Measurements from ENCODE around the gene ITSN1.

Gene ITSN1

GRCh38 chr21:33904041-33904440, 261.7 kb downstream of the ITSN1 start:
- Histone ChIP-seq H3K27ac (no peak overlapping the region), H3K36me3 (replicated peaks) (peaks cover 58% of the 10 kb centered on the region), H3K27me3 (replicated peaks) (no peaks in the 10 kb centered on the region), H3K4me3 (ENCODE audit: low read depth, low read length) (no peak overlapping the region)
- in situ Hi-C loops (cut with HindIII; ENCODE audit: low pct_ligation_motif_present, low sequenced_read_pairs) = no loop called here
- no peak for DNase-seq
- TF ChIP-seq CTCF (IDR thresholded peaks at IDR 0.05; ENCODE audit: low read depth, low read length, missing control alignments) = no peak

- no peak for TF ChIP-seq CTCF (IDR thresholded peaks at IDR 0.05; ENCODE audit: low read depth, low read length, missing control alignments)
- H3K27ac ChIP-seq = no peak overlapping the region
- in situ Hi-C loops (cut with HindIII; ENCODE audit: low pct_ligation_motif_present, low sequenced_read_pairs) = no loop called here
- no peak overlapping the region for H3K4me3 ChIP-seq (ENCODE audit: low read depth, low read length)
- DNase-seq = no peak
- H3K27me3 ChIP-seq (replicated peaks) = no peaks in the 10 kb centered on the region
- H3K36me3 ChIP-seq (replicated peaks) = peaks cover 78% of the 10 kb centered on the region
These were observed 266.5 kb downstream of the ITSN1 start for GRCh38 chr21:33908760-33909159.

GRCh38 chr21:33909756-33910155, 267.5 kb downstream of the ITSN1 start:
- in situ Hi-C loops (cut with HindIII; ENCODE audit: low pct_ligation_motif_present, low sequenced_read_pairs) = no loop called here
- H3K27ac ChIP-seq = no peak overlapping the region
- DNase-seq = no peak
- no peak overlapping the region for H3K4me3 ChIP-seq (ENCODE audit: low read depth, low read length)
- H3K27me3 ChIP-seq (replicated peaks) = no peaks in the 10 kb centered on the region
- peaks cover 69% of the 10 kb centered on the region for H3K36me3 ChIP-seq (replicated peaks)
- no peak for TF ChIP-seq CTCF (IDR thresholded peaks at IDR 0.05; ENCODE audit: low read depth, low read length, missing control alignments)

- DNase-seq = no peak
- no peak for TF ChIP-seq CTCF (IDR thresholded peaks at IDR 0.05; ENCODE audit: low read depth, low read length, missing control alignments)
- H3K36me3 ChIP-seq (replicated peaks) = peaks cover 36% of the 10 kb centered on the region
- in situ Hi-C loops (cut with HindIII; ENCODE audit: low pct_ligation_motif_present, low sequenced_read_pairs) = no loop called here
- no peaks in the 10 kb centered on the region for H3K27me3 ChIP-seq (replicated peaks)
- no peak overlapping the region for H3K4me3 ChIP-seq (ENCODE audit: low read depth, low read length)
- H3K27ac ChIP-seq = no peak overlapping the region
These were observed 271.9 kb downstream of the ITSN1 start for GRCh38 chr21:33914188-33914587.

- peak within 1 kb of the TSS; percentile 79 for H3K27ac ChIP-seq
- H3K27me3 ChIP-seq (replicated peaks) = no peaks in the 10 kb centered on the region
- TF ChIP-seq CTCF (IDR thresholded peaks at IDR 0.05; ENCODE audit: low read depth, low read length, missing control alignments) = peak; percentile 6
- in situ Hi-C loops (cut with HindIII; ENCODE audit: low pct_ligation_motif_present, low sequenced_read_pairs) = no loop called here
- peak; percentile 98 for DNase-seq
- peak within 1 kb of the TSS; percentile 82 for H3K4me3 ChIP-seq (ENCODE audit: low read depth, low read length)
- H3K36me3 ChIP-seq (replicated peaks) = peaks cover 25% of the 10 kb centered on the region
These were observed 273.3 kb downstream of the ITSN1 start, which contains the start of gene ATP5PO for GRCh38 chr21:33915368-33916199. Gene ATP5PO (minus strand): TSS chr21:33915804. CDS start chr21:33915763, 41 bp downstream.
